MG63 (cell line): Measurements from ENCODE around the gene HDAC8. TPM values are rescaled to one million over a fixed set of nuclear protein-coding genes. Genes with fewer than 3 reads are reported as not detected.
"Not testable (repeated sequence)": the region's sequence is repeated elsewhere in the genome, so short reads cannot be mapped to it uniquely, and the experiment has no call there.

Source experiments
- DNase-seq: peaks from one replicate; pipeline ENCODE4 v3.0.0-alpha.2; 2020
- H3K27me3 ChIP-seq: fragments of 250-450 bp; sonication (Bioruptor Pico); 2 replicates; pipeline ENCODE4 v1.5.1; 2020; ENCODE audit warnings: mild to moderate bottlenecking, moderate library complexity
- H3K36me3 ChIP-seq: fragments of 250-450 bp; sonication (Bioruptor Pico); 2 replicates; pipeline ENCODE4 v1.5.1; 2020; ENCODE audit warnings: mild to moderate bottlenecking, moderate library complexity
- H3K4me3 ChIP-seq: fragments of 250-450 bp; sonication (Bioruptor Pico); 2 replicates; pipeline ENCODE4 v1.5.1; 2020; ENCODE audit warnings: mild to moderate bottlenecking, moderate library complexity
- H3K9me3 ChIP-seq: fragments of 250-450 bp; sonication (Bioruptor Pico); 2 replicates; pipeline ENCODE4 v1.5.1; 2020; ENCODE audit warnings: mild to moderate bottlenecking, moderate library complexity
- total RNA-seq: library from RNA; depleted of rRNA; stranded (reverse); fragments of >200 nt; shearing (Covaris generic); gene quantifications from 2 replicates; pipeline ENCODE4 v1.2.3, GENCODE V29; 2014; ENCODE audit warnings: low replicate concordance

HDAC8 gene
- total RNA-seq, 1 experiment from 2014 or later = 24.6 TPM

GRCh38 chrX:72326605-72327300 lies 245.9 kb downstream of the HDAC8 start:
- Histone ChIP-seq H3K9me3 (no peaks in the 10 kb centered on the region), H3K27me3 (no peaks in the 10 kb centered on the region), H3K36me3 (no peaks in the 10 kb centered on the region), H3K4me3 (no peak overlapping the region)
- DNase-seq = no peak

GRCh38 chrX:72319651-72320050 lies 253.0 kb downstream of the HDAC8 start:
- not testable (repeated sequence) for H3K27me3 ChIP-seq, H3K9me3 ChIP-seq, DNase-seq, H3K4me3 ChIP-seq, H3K36me3 ChIP-seq

- Histone ChIP-seq H3K36me3 (no peaks in the 10 kb centered on the region), H3K9me3 (no peaks in the 10 kb centered on the region), H3K27me3 (no peaks in the 10 kb centered on the region), H3K4me3 (no peak overlapping the region)
- DNase-seq = no peak
Observed at GRCh38 chrX:72317139-72317538, 255.5 kb downstream of the HDAC8 start.

- Histone ChIP-seq H3K4me3 (no peak overlapping the region), H3K27me3 (no peaks in the 10 kb centered on the region), H3K36me3 (no peaks in the 10 kb centered on the region), H3K9me3 (no peaks in the 10 kb centered on the region)
- DNase-seq = no peak
Observed at GRCh38 chrX:72316408-72317110, 256.1 kb downstream of the HDAC8 start.

- no peak for DNase-seq
- no peaks in the 10 kb centered on the region for H3K36me3 ChIP-seq
- H3K9me3 ChIP-seq = no peaks in the 10 kb centered on the region
- no peak overlapping the region for H3K4me3 ChIP-seq
- H3K27me3 ChIP-seq = no peaks in the 10 kb centered on the region
Observed at GRCh38 chrX:72314881-72315280, 257.8 kb downstream of the HDAC8 start.

- DNase-seq = no peak
- Histone ChIP-seq H3K9me3 (no peaks in the 10 kb centered on the region), H3K4me3 (no peak overlapping the region), H3K36me3 (no peaks in the 10 kb centered on the region), H3K27me3 (no peaks in the 10 kb centered on the region)
Observed at GRCh38 chrX:72313707-72314641, 258.7 kb downstream of the HDAC8 start.

GRCh38 chrX:72312311-72312940 lies 260.2 kb downstream of the HDAC8 start:
- Histone ChIP-seq H3K4me3 (no peak overlapping the region), H3K9me3 (no peaks in the 10 kb centered on the region), H3K36me3 (no peaks in the 10 kb centered on the region), H3K27me3 (peaks cover 4% of the 10 kb centered on the region; the same call in 1 of the 2 replicates)
- no peak for DNase-seq

- no peak for DNase-seq
- H3K27me3 ChIP-seq = peaks cover 24% of the 10 kb centered on the region
- H3K36me3 ChIP-seq = no peaks in the 10 kb centered on the region
- no peak overlapping the region for H3K4me3 ChIP-seq
- H3K9me3 ChIP-seq = no peaks in the 10 kb centered on the region
Observed at GRCh38 chrX:72309297-72310071, 263.2 kb downstream of the HDAC8 start.

GRCh38 chrX:72308566-72309296 lies 263.9 kb downstream of the HDAC8 start:
- DNase-seq = peak; percentile 56
- no peak overlapping the region for H3K4me3 ChIP-seq

GRCh38 chrX:72308209-72308565 lies 264.5 kb downstream of the HDAC8 start:
- H3K4me3 ChIP-seq = no peak overlapping the region
- no peaks in the 10 kb centered on the region for H3K9me3 ChIP-seq
- H3K36me3 ChIP-seq = no peaks in the 10 kb centered on the region
- DNase-seq = no peak
- peaks cover 26% of the 10 kb centered on the region for H3K27me3 ChIP-seq

More at GRCh38 chrX:72308566-72309296, 263.9 kb downstream of the HDAC8 start:
- H3K36me3 ChIP-seq = no peaks in the 10 kb centered on the region
- no peaks in the 10 kb centered on the region for H3K9me3 ChIP-seq
- peaks cover 26% of the 10 kb centered on the region for H3K27me3 ChIP-seq

- H3K27me3 ChIP-seq = peaks cover 26% of the 10 kb centered on the region
- H3K4me3 ChIP-seq = no peak overlapping the region
- DNase-seq = no peak
- H3K9me3 ChIP-seq = no peaks in the 10 kb centered on the region
- no peaks in the 10 kb centered on the region for H3K36me3 ChIP-seq
Observed at GRCh38 chrX:72307646-72308051, 265.0 kb downstream of the HDAC8 start.

GRCh38 chrX:72306851-72307645 lies 265.6 kb downstream of the HDAC8 start:
- DNase-seq = peak; percentile 66
- Histone ChIP-seq H3K9me3 (no peaks in the 10 kb centered on the region), H3K27me3 (peaks cover 26% of the 10 kb centered on the region), H3K36me3 (no peaks in the 10 kb centered on the region), H3K4me3 (peak overlapping the region; percentile 38)

- peak; percentile 15 for DNase-seq
- Histone ChIP-seq H3K27me3 (peaks cover 26% of the 10 kb centered on the region), H3K4me3 (peak overlapping the region; percentile 38), H3K9me3 (no peaks in the 10 kb centered on the region), H3K36me3 (no peaks in the 10 kb centered on the region)
Observed at GRCh38 chrX:72306085-72306801, 266.4 kb downstream of the HDAC8 start.
